GM15510 (cell line): ENCODE results near the gene CD81.

ENCODE experiments used
- POLR2A ChIP-seq: IDR thresholded peaks from 3 replicates; pipeline ENCODE4 v1.6.1; 2011; ENCODE audit warnings: borderline replicate concordance; ENCODE audit not compliant: insufficient read length; ENCODE audit errors: extremely low read depth

CD81 gene

GRCh38 chr11:2439820-2440219 lies 62.7 kb downstream of the CD81 start:
- TF ChIP-seq POLR2A = no peak

GRCh38 chr11:2440646-2441045 lies 63.5 kb downstream of the CD81 start:
- TF ChIP-seq POLR2A = no peak

GRCh38 chr11:2441171-2441570 lies 64.1 kb downstream of the CD81 start:
- no peak for TF ChIP-seq POLR2A

GRCh38 chr11:2442589-2442988 lies 65.5 kb downstream of the CD81 start:
- no peak for TF ChIP-seq POLR2A

GRCh38 chr11:2443406-2443805 lies 66.3 kb downstream of the CD81 start:
- TF ChIP-seq POLR2A = no peak

- TF ChIP-seq POLR2A = no peak
Observed at GRCh38 chr11:2443881-2444820, 67.0 kb downstream of the CD81 start, which contains the start of gene TRPM5. Gene TRPM5, minus strand, starts transcription at chr11:2444514. Its CDS starts 21,478 bp downstream, at chr11:2423036.

- no peak for TF ChIP-seq POLR2A
Observed at GRCh38 chr11:2444821-2445745, 68.0 kb downstream of the CD81 start, which contains the start of gene KCNQ1. Gene KCNQ1, plus strand, starts transcription at chr11:2445008. Its CDS starts 91 bp downstream, at chr11:2445099.

- TF ChIP-seq POLR2A = no peak
Observed at GRCh38 chr11:2445746-2446551, 68.8 kb downstream of the CD81 start.

GRCh38 chr11:2446590-2447252 lies 69.6 kb downstream of the CD81 start:
- no peak for TF ChIP-seq POLR2A
